HG03097 (cell line): ENCODE data around the gene CYP46A1.
"Not testable (repeated sequence)": the region's sequence is repeated elsewhere in the genome, so short reads cannot be mapped to it uniquely, and the experiment has no call there.

Experiments used
- ATAC-seq: cut with Tn5 transposase; IDR thresholded peaks from one replicate; pipeline ENCODE4 v1.9.1; 2021; ENCODE audit not compliant: unreplicated experiment, low FRiP score

Gene CYP46A1

GRCh38 chr14:99683619-99684409 lies at the start of gene CYP46A1:
Gene CYP46A1 (plus strand): TSS chr14:99684298. CDS start chr14:99684418, 120 bp downstream.
- ATAC-seq = peak; percentile 90

GRCh38 chr14:99634443-99634842 lies 49.7 kb upstream of the CYP46A1 start:
- ATAC-seq = no peak

GRCh38 chr14:99635116-99635515 lies 49.0 kb upstream of the CYP46A1 start:
- no peak for ATAC-seq

- ATAC-seq = no peak
Observed at GRCh38 chr14:99636487-99636886, 47.6 kb upstream of the CYP46A1 start.

GRCh38 chr14:99637624-99638023 lies 46.5 kb upstream of the CYP46A1 start:
- ATAC-seq = no peak

GRCh38 chr14:99642771-99643170 lies 41.3 kb upstream of the CYP46A1 start:
- ATAC-seq = not testable (repeated sequence)

- no peak for ATAC-seq
Observed at GRCh38 chr14:99643343-99643742, 40.8 kb upstream of the CYP46A1 start.

GRCh38 chr14:99644035-99644587 lies 40.0 kb upstream of the CYP46A1 start:
- ATAC-seq = no peak

- no peak for ATAC-seq
Observed at GRCh38 chr14:99644723-99645544, 39.2 kb upstream of the CYP46A1 start, which contains the start of gene HHIPL1. Gene HHIPL1 (plus strand): TSS chr14:99645129. CDS start chr14:99645208, 79 bp downstream.

- ATAC-seq = no peak
Observed at GRCh38 chr14:99645545-99646505, 38.3 kb upstream of the CYP46A1 start.

GRCh38 chr14:99647411-99647810 lies 36.7 kb upstream of the CYP46A1 start:
- no peak for ATAC-seq

- no peak for ATAC-seq
Observed at GRCh38 chr14:99648027-99648784, 35.9 kb upstream of the CYP46A1 start.

- no peak for ATAC-seq
Observed at GRCh38 chr14:99649219-99649618, 34.9 kb upstream of the CYP46A1 start.

- no peak for ATAC-seq
Observed at GRCh38 chr14:99649643-99650042, 34.5 kb upstream of the CYP46A1 start.

- ATAC-seq = no peak
Observed at GRCh38 chr14:99650189-99650588, 33.9 kb upstream of the CYP46A1 start.

- no peak for ATAC-seq
Observed at GRCh38 chr14:99651953-99652746, 31.9 kb upstream of the CYP46A1 start.

GRCh38 chr14:99654235-99654985 lies 29.7 kb upstream of the CYP46A1 start:
- ATAC-seq = no peak

GRCh38 chr14:99655521-99655920 lies 28.6 kb upstream of the CYP46A1 start:
- no peak for ATAC-seq
